HG02943 (cell line): ENCODE measurements around the gene CDK17.

Experiments used
- ATAC-seq: cut with Tn5 transposase; IDR thresholded peaks from one replicate; pipeline ENCODE4 v1.9.1; 2021; ENCODE audit warnings: mild to moderate bottlenecking, low read depth, moderate library complexity; ENCODE audit not compliant: unreplicated experiment

Gene CDK17

DNA sequence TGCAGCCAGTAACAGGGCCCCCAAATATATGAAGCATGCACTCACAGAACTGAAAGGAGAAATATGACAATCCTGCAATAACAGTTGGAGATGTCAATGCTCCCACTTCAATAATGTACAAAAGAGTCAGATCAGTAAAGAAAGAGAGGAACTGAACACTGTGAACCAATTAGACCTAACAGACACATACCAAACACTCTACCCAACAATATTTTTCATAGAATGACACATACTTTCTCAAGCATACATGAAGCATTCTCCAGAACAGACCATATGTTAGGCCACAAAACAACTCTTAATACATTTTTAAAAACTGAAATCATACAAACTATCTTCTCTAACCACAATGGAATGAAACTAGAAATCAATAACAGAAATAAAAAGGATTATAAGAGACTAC, 125.9 kb downstream of the CDK17 start:
- ATAC-seq, result no peak

DNA sequence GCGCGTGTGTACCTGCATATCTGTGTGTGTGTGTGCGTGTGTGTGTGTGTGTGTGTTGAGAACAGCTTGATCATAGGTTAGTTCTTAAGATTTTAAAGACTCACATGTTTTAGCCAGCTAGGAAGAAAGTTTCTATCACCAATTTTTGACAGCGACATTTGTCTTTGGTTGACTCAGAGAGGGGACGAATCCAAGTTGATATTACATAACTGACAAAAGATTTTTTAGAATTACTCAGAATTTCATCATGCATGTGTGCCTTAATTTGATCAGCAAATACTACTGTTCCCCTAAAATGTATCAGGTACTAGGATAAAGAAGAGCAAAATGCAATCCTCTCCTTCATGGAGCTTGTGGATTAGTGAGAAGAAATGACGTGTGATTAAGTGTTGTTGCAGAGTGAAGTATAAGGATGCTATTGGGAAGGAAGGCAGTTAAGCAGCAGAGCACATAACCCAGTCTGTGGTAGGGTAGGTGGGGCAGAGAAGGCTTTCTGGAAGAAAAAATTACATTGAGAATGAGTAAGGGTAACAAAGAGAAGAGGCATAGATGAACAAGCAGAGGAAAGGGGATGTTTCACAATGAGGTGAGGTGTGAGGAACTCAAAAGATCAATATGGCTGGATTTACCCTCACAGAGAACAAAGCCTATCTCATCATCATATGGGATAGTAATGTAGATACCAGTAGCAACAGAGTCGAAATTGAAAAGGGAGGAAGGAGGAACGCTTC, 128.6 kb downstream of the CDK17 start:
- no peak for ATAC-seq

DNA sequence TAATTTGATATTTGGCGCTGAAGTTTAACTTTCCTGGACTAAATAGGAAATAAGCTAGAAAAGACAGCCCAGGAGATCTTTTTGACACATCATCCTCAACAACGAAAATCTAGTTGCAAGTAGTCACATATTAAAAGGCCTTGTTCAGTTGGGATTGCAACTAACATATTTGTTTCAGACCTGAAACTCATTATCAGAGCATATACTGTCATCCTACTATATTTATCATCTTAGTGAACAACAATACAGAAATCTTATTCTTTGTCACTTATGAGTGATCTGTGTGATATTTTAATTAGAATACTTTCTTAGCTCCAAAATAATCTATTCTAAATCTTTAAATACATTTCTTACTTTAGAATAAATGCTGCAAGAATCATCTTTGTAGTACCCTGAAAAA, 134.0 kb downstream of the CDK17 start:
- ATAC-seq, result no peak

DNA sequence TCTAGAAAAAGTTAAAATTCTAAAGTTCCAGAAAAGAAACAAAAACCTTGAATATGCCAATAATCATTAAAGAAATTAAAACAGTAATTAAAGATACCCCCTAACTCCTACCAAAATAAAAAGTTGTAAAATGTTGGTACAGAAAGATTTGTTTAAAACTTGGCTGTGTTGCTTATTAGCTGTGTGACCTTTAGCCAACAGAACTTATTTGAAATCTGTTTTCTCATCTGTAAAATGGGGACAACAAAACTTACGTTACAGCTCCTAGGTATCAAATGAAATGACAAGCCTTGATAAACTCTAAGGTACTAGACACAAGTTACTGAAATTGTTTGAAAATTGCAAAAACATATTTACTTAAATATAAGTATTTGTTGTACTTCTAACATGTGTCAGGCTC, 134.4 kb downstream of the CDK17 start:
- ATAC-seq, result no peak

DNA sequence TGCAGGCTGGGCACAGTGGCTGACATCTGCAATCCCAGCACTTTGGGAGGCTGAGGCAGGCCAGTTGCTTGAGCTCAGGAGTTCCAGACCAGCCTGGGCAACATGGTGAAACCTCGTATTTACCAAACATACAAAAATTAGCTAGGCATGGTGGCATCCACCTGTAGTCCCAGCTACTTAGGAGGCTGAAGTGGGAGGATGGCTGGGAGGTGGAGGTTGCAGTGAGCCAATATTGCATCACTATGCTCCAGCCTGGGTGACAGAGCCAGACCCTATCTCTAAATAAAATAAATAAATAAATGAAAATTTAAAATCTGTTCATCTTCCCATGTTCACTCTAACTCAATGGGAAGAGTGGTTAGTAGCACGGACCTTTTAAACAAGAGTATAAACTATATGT, 134.8 kb downstream of the CDK17 start:
- no peak for ATAC-seq

DNA sequence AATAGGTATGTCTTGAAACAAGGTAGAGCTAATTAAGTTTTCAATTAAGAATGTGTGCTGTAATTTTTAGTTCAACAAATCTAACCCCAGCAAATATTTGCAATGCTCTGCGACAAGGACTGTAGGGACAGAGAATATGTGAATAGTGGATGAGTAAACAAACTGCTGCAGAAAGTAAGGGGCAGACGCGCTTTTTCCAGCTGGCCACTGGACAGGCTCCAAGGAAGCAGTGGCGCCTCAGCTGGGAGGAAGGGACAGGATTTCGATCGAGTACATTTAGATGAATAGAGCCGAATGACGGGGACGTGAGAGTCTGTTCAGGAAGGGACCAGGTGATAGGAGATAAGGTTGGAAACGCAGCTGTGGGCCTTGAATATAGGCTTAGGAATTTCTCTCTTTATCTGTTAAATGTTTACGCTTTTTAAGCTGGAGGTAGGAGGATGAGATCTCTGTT, 136.8 kb downstream of the CDK17 start:
- no peak for ATAC-seq

DNA sequence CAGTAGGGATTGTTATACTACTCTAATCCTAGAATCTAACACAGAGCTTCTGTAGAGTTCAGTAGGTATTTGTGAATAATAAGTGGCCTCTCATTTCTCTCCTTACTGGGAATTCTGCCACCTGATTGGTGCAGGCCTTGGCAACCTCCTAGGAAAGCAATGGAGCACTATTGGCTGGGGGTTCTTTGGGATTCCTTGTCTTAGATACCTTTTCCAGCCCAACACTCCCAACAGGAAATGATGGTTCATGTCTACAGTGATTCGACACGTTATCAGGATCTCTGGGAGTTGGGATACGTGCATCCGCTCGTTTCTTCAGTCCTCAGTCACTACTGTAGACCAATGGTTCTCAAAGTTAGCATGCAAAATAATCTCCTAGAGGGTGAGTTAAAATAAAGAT, 138.7 kb downstream of the CDK17 start:
- ATAC-seq, result no peak

DNA sequence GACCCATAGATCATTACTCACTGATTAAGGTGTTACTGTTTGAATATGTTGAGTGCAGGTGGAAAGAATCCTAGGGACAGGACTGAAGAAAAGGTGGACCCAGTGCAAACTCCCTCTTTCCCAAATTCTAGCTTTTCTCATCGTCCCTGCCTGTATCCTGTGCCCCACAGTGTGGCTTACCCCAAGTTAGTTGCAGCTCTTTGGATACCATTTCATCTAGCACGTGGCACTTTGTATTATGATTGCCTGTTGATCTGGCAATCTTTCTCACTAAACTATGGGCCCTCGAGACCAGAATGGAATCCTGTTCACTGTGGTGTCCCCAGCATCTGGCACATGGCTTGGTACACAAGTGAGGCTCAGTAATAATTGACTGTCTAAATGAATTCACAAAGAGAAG, 139.6 kb downstream of the CDK17 start:
- ATAC-seq, result no peak

DNA sequence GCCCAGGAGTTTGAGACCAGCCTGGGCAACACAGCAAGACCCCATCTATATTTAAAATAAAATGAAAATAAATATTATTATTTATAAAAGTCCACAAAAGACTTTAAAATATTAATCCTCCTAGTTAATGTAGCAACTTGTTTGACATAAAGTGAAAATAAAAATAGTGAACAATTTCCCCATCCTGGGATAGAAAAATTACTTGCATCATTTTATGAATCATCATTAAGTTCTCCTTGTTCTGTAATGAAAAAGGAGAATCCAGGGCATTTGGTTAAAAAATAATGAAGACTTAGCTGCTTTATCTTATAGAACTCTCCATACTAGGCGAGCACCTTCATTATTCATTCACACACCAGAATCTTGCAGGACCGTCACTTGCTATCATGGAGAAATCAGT, 140.0 kb downstream of the CDK17 start:
- ATAC-seq, result no peak

DNA sequence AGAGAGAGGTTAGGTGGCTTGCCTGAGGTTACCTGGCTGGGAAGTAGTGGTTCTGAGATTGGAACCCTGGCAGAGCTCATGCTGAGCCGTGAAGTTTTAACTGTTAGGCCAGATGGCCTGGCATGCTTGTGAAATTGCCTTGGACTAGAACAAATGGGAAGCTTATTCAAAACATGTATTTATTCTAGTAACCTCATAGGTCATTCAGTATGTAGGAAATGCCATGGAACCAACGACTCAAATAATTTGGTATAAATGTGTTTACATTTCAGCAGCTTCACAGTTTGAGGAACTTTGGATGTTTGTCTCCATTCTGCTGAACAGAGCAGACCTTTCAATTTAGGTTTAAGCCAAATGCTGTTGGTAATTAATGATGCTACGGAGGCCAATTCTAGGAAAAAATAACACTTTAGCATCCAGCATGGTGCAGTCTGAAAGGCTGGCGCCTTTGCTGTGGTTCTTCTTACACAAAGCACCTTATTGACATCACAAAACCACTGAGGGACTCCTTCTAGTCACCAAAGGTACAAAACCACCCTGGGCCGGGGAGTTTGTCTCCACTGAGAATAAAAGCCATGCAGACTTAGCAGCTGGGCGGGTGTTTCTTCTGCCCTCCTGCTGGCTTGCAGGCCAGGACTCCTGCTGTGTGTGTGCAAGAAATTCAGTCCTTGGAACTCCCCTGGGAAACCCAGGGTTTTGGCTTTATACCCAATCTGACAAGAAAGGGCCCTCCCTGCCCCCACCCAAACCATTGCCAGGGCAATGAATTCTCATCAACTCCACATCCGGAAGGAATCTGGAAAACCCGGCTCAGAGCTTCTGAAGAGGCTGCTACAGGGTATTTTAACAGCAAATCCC, 141.9 kb downstream of the CDK17 start:
- ATAC-seq, result no peak

DNA sequence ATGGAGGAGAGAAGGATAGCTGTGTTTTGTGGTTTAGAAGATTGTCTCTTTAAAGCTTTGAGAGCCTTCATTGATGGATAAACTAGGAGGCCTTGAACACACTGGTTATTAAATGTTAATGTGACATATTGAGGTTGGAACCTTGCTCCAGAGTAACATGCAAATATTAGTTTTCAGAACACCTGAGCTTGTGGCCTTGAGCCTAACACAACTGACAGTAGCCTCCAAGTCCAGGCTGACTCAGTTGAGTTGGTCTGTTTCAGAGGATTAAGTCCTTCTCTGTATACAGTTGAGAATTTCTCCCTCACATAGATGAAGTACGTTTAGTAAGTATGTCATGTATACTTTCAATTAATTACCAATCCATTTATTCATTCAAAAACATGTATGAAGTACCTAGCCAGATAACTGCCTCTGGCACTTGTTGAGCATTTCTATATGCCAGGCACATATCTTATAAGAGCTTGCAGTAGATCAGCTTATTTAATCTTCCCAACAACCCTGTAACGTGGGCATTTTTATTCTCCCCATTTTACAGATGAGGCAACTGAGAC, 142.6 kb downstream of the CDK17 start:
- ATAC-seq, result no peak

DNA sequence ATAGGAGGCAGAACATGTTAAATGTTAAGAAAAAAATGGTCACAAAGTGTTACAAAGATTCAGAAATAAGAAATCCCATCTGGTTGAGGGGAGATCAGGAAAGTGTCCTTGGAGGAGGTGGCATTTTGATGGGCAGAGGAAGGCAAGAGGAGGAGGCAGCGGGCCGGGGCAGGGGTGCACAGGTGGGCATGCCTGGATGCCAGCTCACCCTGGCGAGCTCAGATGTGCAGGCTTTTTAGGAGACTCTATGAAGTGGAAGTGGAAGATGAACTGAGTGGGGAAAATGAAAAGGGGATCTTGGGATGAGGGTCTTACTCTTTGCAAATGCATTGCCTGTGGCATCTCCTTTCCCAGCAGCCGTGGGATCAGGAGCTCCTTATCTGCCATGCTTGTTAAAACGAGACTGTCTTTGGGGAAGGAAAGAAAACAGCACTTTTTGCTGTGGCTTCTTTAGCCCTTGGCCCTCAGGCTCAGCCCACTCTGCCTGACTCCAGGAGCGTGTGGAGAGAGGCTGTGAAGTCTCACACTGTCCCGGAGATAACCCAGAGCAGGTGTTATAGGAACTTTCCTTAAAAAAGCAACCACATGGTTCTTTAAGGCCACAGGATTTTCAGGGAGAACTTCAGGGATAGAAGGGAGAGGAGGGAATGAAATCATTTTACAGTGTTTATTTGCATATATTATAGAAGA, 143.4 kb downstream of the CDK17 start:
- ATAC-seq, result no peak

DNA sequence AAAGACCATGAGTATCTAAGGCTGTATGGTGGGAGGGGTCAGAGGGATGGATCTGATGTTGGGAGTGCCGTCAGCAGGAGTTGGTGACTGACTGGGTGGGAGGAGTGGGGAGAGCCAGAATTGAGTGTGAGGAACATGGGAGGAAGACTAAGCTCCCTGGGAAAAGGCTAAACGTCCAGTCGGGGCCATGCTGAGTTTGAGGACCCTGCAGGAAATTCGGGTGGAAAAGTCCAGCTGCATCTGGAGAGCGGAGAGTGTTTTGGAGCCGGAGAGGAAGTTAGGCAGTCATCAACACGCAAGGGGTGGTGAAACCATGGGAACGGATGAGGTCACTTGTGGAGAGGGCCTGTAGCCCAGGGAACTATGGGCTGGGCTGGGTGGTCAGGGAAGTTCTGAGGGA, 145.2 kb downstream of the CDK17 start:
- ATAC-seq, result no peak

DNA sequence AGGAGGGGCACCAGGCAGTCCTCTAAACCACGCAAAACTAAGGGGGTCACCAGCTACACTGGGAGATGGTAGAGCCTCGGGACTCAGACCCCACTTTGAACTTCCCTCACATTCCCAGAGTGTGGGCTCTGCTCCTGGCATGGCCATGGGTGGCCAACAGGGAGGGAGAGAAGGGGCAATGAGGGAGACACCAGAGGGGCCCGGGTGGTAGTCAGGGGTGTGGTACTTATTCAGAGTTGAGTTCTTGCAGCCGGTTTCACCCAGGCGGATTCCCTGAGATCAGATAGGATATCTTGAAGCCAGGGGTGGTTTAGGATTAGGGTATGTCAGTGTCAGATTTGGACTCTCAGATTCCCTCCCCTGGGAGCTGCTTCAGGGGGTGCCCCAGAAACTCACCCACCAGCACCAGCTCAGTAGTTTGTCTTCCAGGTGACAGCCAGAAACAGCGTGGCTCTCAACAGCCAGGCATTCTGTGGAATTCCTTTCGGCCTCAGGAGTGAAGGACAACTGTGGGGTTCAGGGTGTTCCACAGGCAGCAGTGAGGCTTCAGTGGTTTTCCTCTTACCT, 150.0 kb downstream of the CDK17 start:
- no peak for ATAC-seq

DNA sequence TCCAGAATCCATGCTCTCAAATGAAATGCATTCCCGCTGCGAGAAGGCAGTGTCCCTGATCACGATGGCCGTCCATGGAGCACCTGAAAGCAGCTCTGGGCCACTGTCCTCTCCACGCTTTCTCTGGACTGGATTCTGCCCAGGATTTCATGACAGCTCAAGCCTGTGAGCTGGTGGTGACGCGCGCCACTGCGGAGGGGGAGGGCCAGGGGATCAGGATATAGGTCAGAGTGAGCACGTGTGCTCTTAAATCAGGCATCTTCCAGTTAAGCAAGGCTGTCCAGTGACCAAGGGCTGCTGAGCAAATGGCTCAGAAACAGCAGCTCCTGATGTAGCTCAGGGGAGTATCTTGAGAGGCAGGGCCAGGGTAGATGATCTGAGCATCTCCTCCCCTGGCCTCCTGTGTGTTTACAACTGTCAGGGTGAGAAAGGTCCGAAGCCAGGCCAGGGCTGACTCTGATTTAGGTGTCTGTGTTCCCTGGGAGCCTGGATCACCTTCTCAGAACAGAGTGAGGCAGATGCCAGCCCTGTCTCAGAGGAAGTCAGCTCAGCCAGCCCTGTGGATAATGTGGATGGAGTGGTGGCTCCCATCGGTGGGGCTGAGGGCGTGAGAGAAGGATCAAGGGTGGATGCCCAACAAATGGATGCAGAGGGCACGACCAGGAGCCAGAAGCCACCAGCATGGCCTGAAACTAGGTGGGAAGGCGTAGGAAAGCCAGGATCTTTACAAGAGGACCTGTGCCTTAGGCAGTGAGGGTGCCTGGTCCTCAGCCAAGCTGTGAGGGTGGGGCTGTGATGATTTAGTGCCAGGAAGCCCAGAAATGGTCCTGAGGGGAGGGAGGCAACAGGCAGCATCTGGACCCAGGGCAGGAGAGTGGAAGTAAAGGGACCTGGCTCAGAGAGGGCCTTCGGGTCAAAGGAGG, 150.8 kb downstream of the CDK17 start:
- ATAC-seq, result no peak

DNA sequence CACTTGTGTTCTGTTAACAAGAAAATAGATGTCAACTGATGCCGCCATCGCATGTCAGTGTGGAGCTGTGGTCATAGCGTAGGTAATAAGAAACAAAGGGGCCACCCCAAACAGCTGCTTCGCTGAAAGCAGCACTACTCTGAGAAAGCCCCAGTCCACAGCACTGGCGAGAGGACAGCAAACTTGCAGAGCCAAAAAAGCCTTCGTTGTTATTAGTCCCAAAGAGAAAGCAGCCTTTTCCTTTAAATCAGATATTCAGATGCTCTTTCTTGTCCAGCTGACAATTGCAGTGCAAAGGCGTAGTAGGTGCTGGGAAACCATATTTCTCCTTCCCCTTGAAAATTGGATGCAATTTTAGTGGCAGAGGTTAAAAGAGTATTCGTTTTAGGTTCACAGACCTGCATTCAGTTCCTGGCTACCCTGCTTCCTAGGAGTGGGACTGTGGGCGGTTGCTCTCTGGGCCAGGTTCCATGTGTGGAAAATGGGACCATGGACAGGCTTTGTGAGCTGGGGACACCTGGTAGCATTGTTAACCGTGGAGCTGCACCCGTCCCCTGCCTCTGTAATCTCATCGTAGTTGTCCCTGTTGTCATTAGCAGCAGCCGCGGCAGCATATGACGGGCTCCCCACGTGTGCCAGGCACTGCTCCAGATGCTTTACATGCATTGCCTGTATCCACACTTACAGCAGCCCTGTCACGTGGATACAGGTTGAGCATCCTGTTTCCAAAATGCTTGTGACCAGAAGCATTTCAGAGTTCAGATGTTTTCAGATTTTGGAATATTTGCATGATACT, 151.9 kb downstream of the CDK17 start:
- no peak for ATAC-seq

DNA sequence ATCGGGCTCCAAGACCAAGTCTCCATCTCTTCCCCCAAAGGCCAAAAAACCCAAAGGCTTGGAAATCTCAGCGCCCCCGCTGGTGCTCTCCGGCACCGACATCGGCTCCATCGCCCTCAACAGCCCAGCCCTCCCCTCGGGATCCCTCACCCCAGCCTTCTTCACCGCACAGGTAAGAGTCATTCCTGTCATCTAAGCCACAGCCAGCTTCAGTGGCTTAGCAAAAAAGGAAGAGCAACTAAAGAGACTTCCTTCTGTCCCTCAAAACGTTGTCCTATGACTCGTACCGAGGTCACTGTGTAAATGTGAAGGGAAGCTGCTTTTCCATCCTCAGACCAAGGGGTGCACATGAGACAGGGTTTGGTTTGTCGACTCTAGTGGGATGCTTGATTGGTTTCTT, 152.7 kb downstream of the CDK17 start:
- ATAC-seq, result no peak

DNA sequence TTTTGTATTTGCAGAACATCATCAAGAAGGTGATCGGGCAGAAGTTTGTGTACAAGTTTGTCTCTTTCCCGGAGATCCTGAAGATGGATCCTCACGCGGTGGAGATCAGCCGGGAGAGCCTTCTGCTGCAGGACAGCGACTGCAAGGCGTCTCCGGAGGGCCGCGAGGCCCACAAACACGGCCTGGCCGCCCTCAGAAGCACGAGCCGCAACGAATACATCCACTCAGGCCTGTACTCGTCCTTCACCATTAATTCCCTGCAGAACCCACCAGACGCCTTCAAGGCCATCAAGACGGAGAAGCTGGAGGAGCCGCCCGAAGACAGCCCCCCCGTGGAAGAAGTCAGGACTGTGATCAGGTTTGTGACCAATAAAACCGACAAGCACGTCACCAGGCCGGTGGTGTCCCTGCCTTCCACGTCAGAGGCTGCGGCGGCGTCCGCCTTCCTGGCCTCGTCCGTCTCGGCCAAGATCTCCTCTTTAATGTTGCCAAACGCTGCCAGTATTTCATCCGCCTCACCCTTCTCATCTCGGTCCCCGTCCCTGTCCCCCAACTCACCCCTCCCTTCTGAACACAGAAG, 153.2 kb downstream of the CDK17 start:
- no peak for ATAC-seq

DNA sequence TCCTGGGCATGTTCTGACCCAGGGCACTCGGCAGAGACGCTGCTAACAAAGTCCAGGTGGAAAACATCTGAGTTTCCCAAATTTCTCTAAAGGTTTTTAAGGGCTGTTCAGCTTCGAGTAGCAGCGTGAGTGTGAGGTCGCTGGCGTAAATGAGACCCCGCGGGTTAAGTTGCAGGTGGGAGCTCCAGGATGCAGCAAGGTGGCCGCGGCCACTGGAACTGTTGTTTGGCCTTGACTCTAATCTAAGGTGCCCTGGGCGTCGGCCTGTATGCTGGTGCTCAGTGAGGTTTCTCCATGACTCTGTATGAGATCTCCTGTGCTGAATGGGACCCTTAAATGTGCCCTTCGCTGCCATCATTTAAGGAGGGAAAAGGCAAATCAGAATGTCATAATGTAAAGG, 155.4 kb downstream of the CDK17 start:
- ATAC-seq, result no peak
